ENCODE measurements around the gene DYNLT1.
"Not testable (repeated sequence)": the region's sequence is repeated elsewhere in the genome, so short reads cannot be mapped to it uniquely, and the experiment has no call there.

Gene DYNLT1

GRCh38 chr6:158644231-158645063 lies at the start of gene DYNLT1:
Gene DYNLT1, minus strand, starts transcription at chr6:158644743. Its CDS starts 35 bp downstream, at chr6:158644708.
- peak; percentile 82 for DNase-seq

DNA sequence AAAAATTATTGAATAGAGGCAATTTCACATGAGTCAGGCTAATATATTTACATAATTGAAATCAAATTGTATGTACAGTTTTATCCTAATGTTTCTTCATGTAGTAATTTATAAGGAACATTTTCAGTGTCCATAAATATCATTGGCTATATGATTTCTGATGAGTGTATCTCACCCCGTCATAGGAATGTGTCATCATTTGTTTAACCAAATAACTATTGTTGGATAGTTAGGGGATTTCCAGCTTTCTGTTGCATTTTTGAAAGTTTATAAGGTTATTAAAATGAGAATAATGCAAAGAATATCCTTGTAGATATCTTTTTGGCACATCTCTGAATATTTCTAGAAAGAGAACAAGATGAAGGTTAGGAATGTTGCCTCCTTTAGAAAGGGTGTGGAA lies 44.3 kb upstream of the DYNLT1 start:
- DNase-seq: no peak

DNA sequence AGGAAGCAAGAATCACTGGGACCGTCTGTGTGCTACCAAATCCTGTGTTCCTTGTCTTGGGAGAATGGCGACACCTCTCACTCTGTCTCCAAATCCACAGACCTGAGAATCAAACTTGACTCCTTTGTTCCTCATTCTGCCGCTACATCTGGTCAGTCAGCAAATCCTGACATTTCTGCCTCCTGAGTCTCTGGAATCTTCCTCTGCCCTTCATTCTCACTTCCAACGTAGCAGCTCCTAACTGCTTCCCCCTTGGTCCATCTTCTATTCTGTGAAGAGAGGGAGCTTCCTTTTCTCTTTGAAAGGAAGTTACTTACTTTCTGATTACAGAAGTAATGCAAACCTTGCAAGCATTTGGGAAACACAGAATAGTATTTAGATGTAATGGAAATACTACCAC lies 43.0 kb upstream of the DYNLT1 start:
- no peak for DNase-seq

GRCh38 chr6:158686791-158687381 lies 42.3 kb upstream of the DYNLT1 start:
- DNase-seq: no peak

DNA sequence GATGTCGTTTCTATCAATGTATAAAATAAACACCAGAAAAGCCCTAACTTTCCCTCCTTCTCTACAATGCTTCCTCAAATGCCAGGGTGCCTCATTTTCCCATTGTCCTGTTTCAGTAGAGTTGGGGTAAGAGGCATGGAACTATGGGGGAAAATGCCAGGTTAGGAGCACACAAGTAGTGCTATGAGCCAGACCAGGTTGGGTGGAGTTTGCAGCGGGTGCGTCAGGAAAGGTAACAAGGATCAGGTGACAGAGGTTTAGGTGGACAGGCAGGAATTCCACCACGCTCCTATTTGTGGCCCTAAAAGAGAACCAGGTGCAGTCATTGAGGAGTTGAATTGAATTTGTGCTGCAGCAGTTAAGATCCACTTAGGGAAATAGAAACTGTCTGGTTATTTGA lies 41.8 kb upstream of the DYNLT1 start:
- no peak for DNase-seq

GRCh38 chr6:158684745-158685324 lies 40.3 kb upstream of the DYNLT1 start:
- DNase-seq: no peak

DNA sequence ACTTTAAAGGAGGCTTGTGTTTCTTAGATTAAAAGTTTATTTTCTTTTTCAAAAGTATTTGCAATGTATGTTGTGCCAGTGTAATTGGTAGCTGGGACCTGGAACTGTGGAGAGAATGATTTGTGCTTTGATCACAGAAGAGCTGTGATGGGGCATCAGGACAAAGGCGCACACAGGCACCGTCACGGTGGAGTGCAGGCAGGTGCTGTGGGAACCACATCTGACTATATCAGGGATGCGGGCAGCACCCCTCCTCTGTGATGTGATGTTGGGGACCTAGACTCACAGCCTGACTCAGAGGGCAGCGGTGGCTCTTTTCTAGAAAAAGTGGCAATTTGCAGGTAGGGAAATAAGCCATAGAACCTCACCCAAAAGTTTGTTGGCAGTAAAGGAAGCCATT lies 39.8 kb upstream of the DYNLT1 start:
- no peak for DNase-seq

DNA sequence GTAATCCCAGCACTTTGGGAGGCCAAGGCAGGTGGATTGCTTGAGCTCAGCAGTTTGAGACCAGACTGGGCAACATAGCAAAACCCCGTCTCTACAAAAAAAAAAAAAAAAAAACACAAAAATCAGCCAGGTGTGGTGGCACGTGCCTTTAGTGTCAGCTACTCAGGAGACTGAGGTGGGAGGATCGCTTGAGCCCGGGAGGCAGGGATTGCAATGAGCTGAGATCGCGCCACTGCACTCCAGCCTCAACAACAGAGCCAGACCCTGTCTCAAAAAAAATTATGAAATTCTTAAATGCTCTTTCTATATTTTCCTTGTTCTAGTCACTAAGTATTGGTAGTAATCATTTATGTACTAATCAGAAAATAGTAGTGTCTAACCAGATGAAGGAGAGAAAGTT lies 35.9 kb upstream of the DYNLT1 start:
- no peak for DNase-seq

DNA sequence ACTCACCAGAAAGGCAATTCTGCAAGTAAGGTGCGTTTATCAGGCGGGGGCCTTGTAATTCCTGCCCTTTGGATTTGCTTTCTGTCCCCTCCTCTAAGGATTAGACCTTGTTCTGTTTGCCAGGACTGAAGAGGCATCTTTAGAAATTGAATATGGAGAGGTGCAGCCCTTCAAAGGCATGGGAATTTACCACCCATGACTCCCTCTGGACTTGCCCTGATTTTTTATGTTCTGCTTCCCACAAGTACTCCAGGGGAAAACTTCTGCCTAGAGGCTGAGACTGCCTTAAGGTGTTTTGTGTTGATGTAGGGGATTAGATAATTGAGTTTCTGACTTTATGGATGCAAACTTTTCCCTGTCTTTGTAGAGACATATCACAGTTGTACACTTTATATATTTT lies 35.5 kb upstream of the DYNLT1 start:
- no peak for DNase-seq

- no peak for DNase-seq
Observed at GRCh38 chr6:158677906-158678578, 33.5 kb upstream of the DYNLT1 start.

- DNase-seq: not testable (repeated sequence)
Observed at GRCh38 chr6:158677094-158677493, 32.6 kb upstream of the DYNLT1 start.

DNA sequence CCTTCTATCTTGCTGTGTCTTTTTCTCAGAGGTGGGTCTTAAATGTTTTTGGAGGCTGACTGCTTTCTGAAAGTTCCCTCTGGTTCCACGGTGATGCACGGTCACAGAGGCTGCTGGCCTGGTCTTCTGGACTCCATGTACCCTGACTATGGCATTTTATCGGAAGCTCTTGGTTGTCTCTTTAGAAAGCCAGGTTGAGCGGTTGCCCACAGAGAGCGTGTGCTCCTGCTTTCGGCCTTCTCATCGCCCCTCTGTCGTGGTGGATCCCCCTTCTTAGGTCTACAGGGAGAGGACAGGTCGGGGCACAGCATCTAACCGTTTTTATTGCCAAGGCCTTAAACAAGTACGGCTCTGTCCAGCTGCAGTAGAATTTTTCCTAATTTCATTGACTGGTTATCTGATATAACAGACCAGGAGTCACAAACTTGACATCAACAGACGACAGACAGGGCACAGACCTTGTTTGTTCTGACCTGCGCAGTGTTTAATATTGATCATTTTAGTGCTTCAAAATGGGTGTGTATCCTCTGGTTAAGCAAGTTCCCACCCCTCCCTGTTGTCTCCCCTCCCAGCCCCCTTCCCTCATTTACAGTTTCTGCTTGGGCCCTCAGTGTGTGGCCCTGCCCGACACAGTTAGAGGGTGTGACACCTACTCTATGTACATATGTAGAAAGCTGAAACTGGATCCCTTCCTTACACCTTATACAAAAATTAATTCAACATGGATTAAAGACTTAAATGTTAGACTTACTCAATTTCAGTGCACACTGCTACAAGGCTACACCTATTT lies 30.0 kb upstream of the DYNLT1 start:
- DNase-seq: no peak

DNA sequence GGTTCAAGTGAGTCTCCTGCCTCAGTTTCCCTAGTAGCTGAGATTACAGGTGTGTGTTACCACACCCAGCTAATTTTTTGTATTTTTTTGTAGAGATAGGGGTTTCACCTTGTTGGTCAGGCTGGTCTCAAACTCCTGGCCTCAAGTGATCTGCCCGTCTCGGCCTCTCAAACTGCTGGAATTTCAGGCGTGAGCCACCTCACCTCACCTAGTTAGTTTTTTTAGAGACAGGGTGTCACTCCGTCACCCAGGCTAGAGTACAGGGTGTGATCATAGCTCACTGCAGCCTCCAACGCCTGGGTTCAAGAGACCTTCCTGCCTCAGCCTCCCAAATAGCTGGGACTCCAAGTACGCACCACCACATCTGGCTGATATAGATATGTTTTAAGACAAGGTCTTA lies 28.2 kb upstream of the DYNLT1 start:
- no peak for DNase-seq

- DNase-seq: not testable (repeated sequence)
Observed at GRCh38 chr6:158672119-158672518, 27.6 kb upstream of the DYNLT1 start.

- no peak for DNase-seq
Observed at GRCh38 chr6:158669145-158670035, 24.8 kb upstream of the DYNLT1 start.

GRCh38 chr6:158668707-158669103 lies 24.2 kb upstream of the DYNLT1 start:
- no peak for DNase-seq

- no peak for DNase-seq
Observed at GRCh38 chr6:158667360-158667981, 22.9 kb upstream of the DYNLT1 start.

GRCh38 chr6:158666628-158667359 lies 22.3 kb upstream of the DYNLT1 start:
- no peak for DNase-seq

DNA sequence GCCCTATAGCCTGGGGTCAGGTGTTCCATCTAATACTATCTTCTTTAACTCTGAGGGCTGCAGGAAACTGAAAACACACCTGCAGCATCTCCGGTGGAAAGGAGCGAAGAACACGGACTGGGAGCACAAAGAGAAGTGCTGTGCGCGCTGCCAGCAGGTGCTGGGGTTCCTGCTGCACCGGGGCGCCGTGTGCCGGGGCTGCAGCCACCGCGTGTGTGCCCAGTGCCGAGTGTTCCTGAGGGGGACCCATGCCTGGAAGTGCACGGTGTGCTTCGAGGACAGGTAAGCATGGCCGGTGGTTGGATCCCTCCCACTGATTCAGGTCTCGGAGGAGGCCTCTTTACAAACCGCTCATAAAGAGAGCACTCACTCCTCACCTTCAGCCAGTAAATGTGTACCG lies 20.8 kb upstream of the DYNLT1 start:
- no peak for DNase-seq

- no peak for DNase-seq
Observed at GRCh38 chr6:158663625-158664165, 19.2 kb upstream of the DYNLT1 start.
